NCI-H2196 (cell line): ENCODE data around the gene ABCE1.

Experiments used
- DNase-seq: peaks from one replicate; lab custom pipeline; 2025; ENCODE audit not compliant: unreplicated experiment; lab: John Stamatoyannopoulos, UW

Gene ABCE1

GRCh38 chr4:145097821-145098674, at the start of gene ABCE1, which contains the start of gene ANAPC10:
ABCE1 (plus strand) TSS chr4:145098311; CDS start chr4:145104413, 6,102 bp downstream.
ANAPC10 (minus strand) TSS chr4:145098196; CDS start chr4:145096099, 2,097 bp downstream.
- peak; percentile 93 for DNase-seq

- DNase-seq: no peak
Measured at GRCh38 chr4:145048817-145049216, 49.3 kb upstream of the ABCE1 start.

- no peak for DNase-seq
Measured at GRCh38 chr4:145049241-145049640, 48.9 kb upstream of the ABCE1 start.

GRCh38 chr4:145055533-145056257, 42.4 kb upstream of the ABCE1 start:
- DNase-seq: no peak

GRCh38 chr4:145056325-145057130, 41.6 kb upstream of the ABCE1 start:
- no peak for DNase-seq

GRCh38 chr4:145058256-145058655, 39.9 kb upstream of the ABCE1 start:
- DNase-seq: no peak

GRCh38 chr4:145061318-145061920, 36.7 kb upstream of the ABCE1 start:
- peak; percentile 4 for DNase-seq

- no peak for DNase-seq
Measured at GRCh38 chr4:145066063-145066501, 32.0 kb upstream of the ABCE1 start.

- no peak for DNase-seq
Measured at GRCh38 chr4:145069361-145069760, 28.8 kb upstream of the ABCE1 start.

GRCh38 chr4:145071560-145071959, 26.6 kb upstream of the ABCE1 start:
- no peak for DNase-seq

- DNase-seq: no peak
Measured at GRCh38 chr4:145075742-145076468, 22.2 kb upstream of the ABCE1 start.

GRCh38 chr4:145076469-145076855, 21.6 kb upstream of the ABCE1 start:
- DNase-seq: no peak

GRCh38 chr4:145081756-145082155, 16.4 kb upstream of the ABCE1 start:
- no peak for DNase-seq

GRCh38 chr4:145083891-145084605, 14.1 kb upstream of the ABCE1 start:
- DNase-seq: no peak

- no peak for DNase-seq
Measured at GRCh38 chr4:145090380-145090779, 7.7 kb upstream of the ABCE1 start.

- no peak for DNase-seq
Measured at GRCh38 chr4:145093638-145094037, 4.5 kb upstream of the ABCE1 start.

- no peak for DNase-seq
Measured at GRCh38 chr4:145097331-145097820, 735 bp upstream of the ABCE1 start.

GRCh38 chr4:145098675-145099037, 545 bp downstream of the ABCE1 start:
- peak; percentile 3 for DNase-seq

- no peak for DNase-seq
Measured at GRCh38 chr4:145099653-145100052, 1.5 kb downstream of the ABCE1 start.
